ENCODE measurements around the gene ABHD15.

ABHD15 gene

GRCh38 chr17:29579866-29580771, 13.3 kb upstream of the ABHD15 start:
- DNase-seq (ENCODE audit: extremely low read depth, insufficient read length): peak; percentile 63
- peaks cover 27% of the 10 kb centered on the region for H3K36me3 ChIP-seq (ENCODE audit: control insufficient read depth, insufficient read depth, low read length)

GRCh38 chr17:29578626-29579485, 12.0 kb upstream of the ABHD15 start:
- Histone ChIP-seq H3K27me3 (replicated peaks; ENCODE audit: control insufficient read depth, insufficient read depth, low read length) (no peaks in the 10 kb centered on the region), H3K36me3 (ENCODE audit: control insufficient read depth, insufficient read depth, low read length) (peaks cover 36% of the 10 kb centered on the region), H3K4me3 (replicated peaks; ENCODE audit: low read depth, low read length) (no peak overlapping the region)
- no peak for TF ChIP-seq CTCF (IDR thresholded peaks at IDR 0.05; ENCODE audit: insufficient read depth, low read length, poor library complexity, severe bottlenecking)
- DNase-seq (ENCODE audit: extremely low read depth, insufficient read length): no peak

More at GRCh38 chr17:29579866-29580771, 13.3 kb upstream of the ABHD15 start:
- Histone ChIP-seq H3K27me3 (replicated peaks; ENCODE audit: control insufficient read depth, insufficient read depth, low read length) (no peaks in the 10 kb centered on the region), H3K4me3 (replicated peaks; ENCODE audit: low read depth, low read length) (no peak overlapping the region)
- peak; percentile 85 for TF ChIP-seq CTCF (IDR thresholded peaks at IDR 0.05; ENCODE audit: insufficient read depth, low read length, poor library complexity, severe bottlenecking)

- peaks cover 37% of the 10 kb centered on the region for H3K36me3 ChIP-seq (ENCODE audit: control insufficient read depth, insufficient read depth, low read length)
- H3K4me3 ChIP-seq (replicated peaks; ENCODE audit: low read depth, low read length): no peak overlapping the region
- TF ChIP-seq CTCF (IDR thresholded peaks at IDR 0.05; ENCODE audit: insufficient read depth, low read length, poor library complexity, severe bottlenecking): no peak
- H3K27me3 ChIP-seq (replicated peaks; ENCODE audit: control insufficient read depth, insufficient read depth, low read length): no peaks in the 10 kb centered on the region
- DNase-seq (ENCODE audit: extremely low read depth, insufficient read length): no peak
Measured at GRCh38 chr17:29577385-29578211, 10.8 kb upstream of the ABHD15 start.

- TF ChIP-seq CTCF (IDR thresholded peaks at IDR 0.05; ENCODE audit: insufficient read depth, low read length, poor library complexity, severe bottlenecking): no peak
- Histone ChIP-seq H3K36me3 (ENCODE audit: control insufficient read depth, insufficient read depth, low read length) (peaks cover 33% of the 10 kb centered on the region), H3K27me3 (replicated peaks; ENCODE audit: control insufficient read depth, insufficient read depth, low read length) (no peaks in the 10 kb centered on the region), H3K4me3 (replicated peaks; ENCODE audit: low read depth, low read length) (no peak overlapping the region)
- DNase-seq (ENCODE audit: extremely low read depth, insufficient read length): no peak
Measured at GRCh38 chr17:29577001-29577370, 10.1 kb upstream of the ABHD15 start.

- DNase-seq (ENCODE audit: extremely low read depth, insufficient read length): no peak
- H3K27me3 ChIP-seq (replicated peaks; ENCODE audit: control insufficient read depth, insufficient read depth, low read length): no peaks in the 10 kb centered on the region
- H3K4me3 ChIP-seq (replicated peaks; ENCODE audit: low read depth, low read length): no peak overlapping the region
- H3K36me3 ChIP-seq (ENCODE audit: control insufficient read depth, insufficient read depth, low read length): peaks cover 32% of the 10 kb centered on the region
- TF ChIP-seq CTCF (IDR thresholded peaks at IDR 0.05; ENCODE audit: insufficient read depth, low read length, poor library complexity, severe bottlenecking): no peak
Measured at GRCh38 chr17:29576214-29577000, 9.6 kb upstream of the ABHD15 start.

Measured in GM06990 (cell line).